Brain microvascular endothelial cell (primary cell): ENCODE measurements around the gene TCF12.

Experiments
- DNase-seq: peaks from one replicate; pipeline ENCODE4 v3.0.0-alpha.2; 2020
- H3K27ac ChIP-seq: fragments of 250-450 bp; sonication (Bioruptor Pico); 2 replicates; pipeline ENCODE4 v1.5.1; 2020; ENCODE audit warnings: mild to moderate bottlenecking, moderate library complexity
- H3K27me3 ChIP-seq: fragments of 250-450 bp; sonication (Bioruptor Pico); replicated peaks from 2 replicates; pipeline ENCODE4 v1.5.1; 2020; ENCODE audit warnings: mild to moderate bottlenecking
- H3K36me3 ChIP-seq: fragments of 250-450 bp; sonication (Bioruptor Pico); replicated peaks from 2 replicates; pipeline ENCODE4 v1.5.1; 2020; ENCODE audit warnings: mild to moderate bottlenecking
- H3K4me3 ChIP-seq: 2 replicates; pipeline ENCODE4 v1.5.1; 2011; ENCODE audit warnings: low read depth, mild to moderate bottlenecking, control low read depth, low read length, moderate library complexity
- in situ Hi-C: cut with HindIII; loops from 2 replicates; pipeline ENCODE4 v1.10.0; 2017; ENCODE audit warnings: low sequenced_read_pairs, low pct_ligation_motif_present
- TF ChIP-seq, protein P1 (sequence below): IDR thresholded peaks from 2 replicates; pipeline ENCODE4 v1.5.1; 2011; ENCODE audit warnings: low read depth, mild to moderate bottlenecking, moderate library complexity, low read length, control low read depth, inconsistent platforms; ENCODE audit errors: missing control alignments

Gene TCF12

GRCh38 chr15:56939257-56939656 lies 20.8 kb downstream of the TCF12 start:
- H3K27ac ChIP-seq: no peak overlapping the region
- DNase-seq: no peak
- H3K4me3 ChIP-seq: no peak overlapping the region
- TF ChIP-seq, protein P1, sequence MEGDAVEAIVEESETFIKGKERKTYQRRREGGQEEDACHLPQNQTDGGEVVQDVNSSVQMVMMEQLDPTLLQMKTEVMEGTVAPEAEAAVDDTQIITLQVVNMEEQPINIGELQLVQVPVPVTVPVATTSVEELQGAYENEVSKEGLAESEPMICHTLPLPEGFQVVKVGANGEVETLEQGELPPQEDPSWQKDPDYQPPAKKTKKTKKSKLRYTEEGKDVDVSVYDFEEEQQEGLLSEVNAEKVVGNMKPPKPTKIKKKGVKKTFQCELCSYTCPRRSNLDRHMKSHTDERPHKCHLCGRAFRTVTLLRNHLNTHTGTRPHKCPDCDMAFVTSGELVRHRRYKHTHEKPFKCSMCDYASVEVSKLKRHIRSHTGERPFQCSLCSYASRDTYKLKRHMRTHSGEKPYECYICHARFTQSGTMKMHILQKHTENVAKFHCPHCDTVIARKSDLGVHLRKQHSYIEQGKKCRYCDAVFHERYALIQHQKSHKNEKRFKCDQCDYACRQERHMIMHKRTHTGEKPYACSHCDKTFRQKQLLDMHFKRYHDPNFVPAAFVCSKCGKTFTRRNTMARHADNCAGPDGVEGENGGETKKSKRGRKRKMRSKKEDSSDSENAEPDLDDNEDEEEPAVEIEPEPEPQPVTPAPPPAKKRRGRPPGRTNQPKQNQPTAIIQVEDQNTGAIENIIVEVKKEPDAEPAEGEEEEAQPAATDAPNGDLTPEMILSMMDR: no peak
- in situ Hi-C loops: no loop called here
- no peaks in the 10 kb centered on the region for H3K36me3 ChIP-seq
- no peaks in the 10 kb centered on the region for H3K27me3 ChIP-seq

DNA sequence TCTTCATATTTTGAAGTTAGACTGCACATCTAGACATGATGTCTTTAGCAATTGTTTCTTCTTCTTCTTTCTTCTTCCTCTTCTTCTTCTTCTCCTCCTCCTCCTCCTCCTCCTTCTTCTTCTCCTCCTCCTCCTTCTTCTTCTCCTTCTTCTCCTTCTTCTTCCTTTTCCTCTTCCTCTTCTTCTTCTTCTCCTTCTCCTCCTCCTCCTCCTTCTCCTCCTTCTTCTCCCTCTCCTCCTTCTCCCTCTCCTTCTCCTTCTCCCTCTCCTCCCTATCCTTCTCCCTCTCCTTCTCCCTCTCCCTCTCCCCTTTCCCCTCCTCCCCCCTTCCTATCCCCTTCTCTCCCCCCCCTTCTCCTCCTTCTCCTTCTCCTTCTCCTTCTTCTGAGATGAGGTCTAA lies 21.9 kb downstream of the TCF12 start:
- H3K36me3 ChIP-seq: no peaks in the 10 kb centered on the region
- H3K27ac ChIP-seq: no peak overlapping the region
- H3K4me3 ChIP-seq: no peak overlapping the region
- TF ChIP-seq, protein P1: no peak
- DNase-seq: no peak
- H3K27me3 ChIP-seq: no peaks in the 10 kb centered on the region
- in situ Hi-C loops: no loop called here

GRCh38 chr15:56942118-56942517 lies 23.7 kb downstream of the TCF12 start:
- no peak for DNase-seq
- no peak overlapping the region for H3K4me3 ChIP-seq
- H3K27ac ChIP-seq: no peak overlapping the region
- no peaks in the 10 kb centered on the region for H3K36me3 ChIP-seq
- TF ChIP-seq, protein P1: no peak
- in situ Hi-C loops: no loop called here
- H3K27me3 ChIP-seq: no peaks in the 10 kb centered on the region

- no peak overlapping the region for H3K27ac ChIP-seq
- H3K4me3 ChIP-seq: no peak overlapping the region
Measured at GRCh38 chr15:56943403-56943802, 25.0 kb downstream of the TCF12 start.

DNA sequence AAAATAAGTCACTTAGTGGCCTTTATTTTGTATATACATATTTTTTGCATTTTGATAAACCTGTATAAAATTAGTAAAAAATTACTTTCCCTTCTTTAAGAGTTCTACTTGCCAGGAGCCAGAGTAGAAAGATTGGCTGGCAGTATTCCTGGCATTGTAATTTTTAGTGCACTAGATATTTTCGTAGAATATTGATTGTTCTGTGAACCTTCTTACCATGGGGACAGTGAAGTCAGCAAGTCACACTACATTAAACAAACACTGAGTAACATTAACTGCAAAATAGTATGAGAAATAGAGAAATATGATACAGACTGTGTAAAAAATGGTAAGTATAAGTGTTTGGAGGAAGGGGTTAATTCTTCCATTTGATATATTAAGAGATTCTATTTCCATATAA lies 26.0 kb downstream of the TCF12 start:
- H3K4me3 ChIP-seq: no peak overlapping the region
- in situ Hi-C loops: no loop called here
- TF ChIP-seq, protein P1: no peak

More at GRCh38 chr15:56943403-56943802, 25.0 kb downstream of the TCF12 start:
- no peaks in the 10 kb centered on the region for H3K36me3 ChIP-seq
- DNase-seq: no peak
- in situ Hi-C loops: no loop called here
- H3K27me3 ChIP-seq: no peaks in the 10 kb centered on the region
- TF ChIP-seq, protein P1: no peak

GRCh38 chr15:56946150-56946549 lies 27.7 kb downstream of the TCF12 start:
- no peaks in the 10 kb centered on the region for H3K36me3 ChIP-seq
- no peak overlapping the region for H3K4me3 ChIP-seq
- H3K27ac ChIP-seq: no peak overlapping the region
- DNase-seq: no peak
- TF ChIP-seq, protein P1: no peak
- in situ Hi-C loops: no loop called here
- H3K27me3 ChIP-seq: no peaks in the 10 kb centered on the region

More for the DNA sequence above, 26.0 kb downstream of the TCF12 start:
- H3K27ac ChIP-seq: no peak overlapping the region
- no peaks in the 10 kb centered on the region for H3K27me3 ChIP-seq
- DNase-seq: no peak
- no peaks in the 10 kb centered on the region for H3K36me3 ChIP-seq
